Measurements from ENCODE around the gene P2RX1.

The P2RX1 gene

GRCh38 chr17:3905017-3905520 lies 11.2 kb downstream of the P2RX1 start:
- no peak for DNase-seq (ENCODE audit: low read depth in 2 of 2)

- no peak for DNase-seq (ENCODE audit: low read depth in 2 of 2)
Measured at GRCh38 chr17:3904501-3904900, 11.8 kb downstream of the P2RX1 start.

GRCh38 chr17:3903881-3904290 lies 12.4 kb downstream of the P2RX1 start:
- DNase-seq (ENCODE audit: low read depth in 2 of 2) = no peak

GRCh38 chr17:3903051-3903825 lies 13.0 kb downstream of the P2RX1 start:
- DNase-seq (ENCODE audit: low read depth in 2 of 2) = no peak

GRCh38 chr17:3900646-3901045 lies 15.6 kb downstream of the P2RX1 start:
- DNase-seq (ENCODE audit: low read depth in 2 of 2) = no peak

GRCh38 chr17:3897731-3898130 lies 18.5 kb downstream of the P2RX1 start:
- no peak for DNase-seq (ENCODE audit: low read depth in 2 of 2)

- no peak for DNase-seq (ENCODE audit: low read depth in 2 of 2)
Measured at GRCh38 chr17:3896968-3897235, 19.4 kb downstream of the P2RX1 start.

GRCh38 chr17:3896108-3896967 lies 19.9 kb downstream of the P2RX1 start:
- no peak for DNase-seq (ENCODE audit: low read depth in 2 of 2)

GRCh38 chr17:3895354-3895753 lies 20.9 kb downstream of the P2RX1 start:
- DNase-seq (ENCODE audit: low read depth in 2 of 2) = no peak

GRCh38 chr17:3894911-3895343 lies 21.3 kb downstream of the P2RX1 start:
- DNase-seq (ENCODE audit: low read depth in 2 of 2) = no peak

- no peak for DNase-seq (ENCODE audit: low read depth in 2 of 2)
Measured at GRCh38 chr17:3894188-3894587, 22.1 kb downstream of the P2RX1 start.

GRCh38 chr17:3893720-3894116 lies 22.5 kb downstream of the P2RX1 start:
- no peak for DNase-seq (ENCODE audit: low read depth in 2 of 2)

- peak; percentile 75 to 80 for DNase-seq (ENCODE audit: low read depth in 2 of 2)
Measured at GRCh38 chr17:3893003-3893719, 23.1 kb downstream of the P2RX1 start, which contains the start of gene CAMKK1. CAMKK1 (minus strand) TSS chr17:3893053; CDS start chr17:3885687, 7,366 bp downstream.

- DNase-seq (ENCODE audit: low read depth in 2 of 2) = peak; percentile 44 to 47
Measured at GRCh38 chr17:3892095-3892998, 23.9 kb downstream of the P2RX1 start.

GRCh38 chr17:3891626-3892094 lies 24.6 kb downstream of the P2RX1 start:
- DNase-seq (ENCODE audit: low read depth in 2 of 2) = no peak

- DNase-seq (ENCODE audit: low read depth in 2 of 2) = no peak
Measured at GRCh38 chr17:3890878-3891219, 25.4 kb downstream of the P2RX1 start.

- no peak for DNase-seq (ENCODE audit: low read depth in 2 of 2)
Measured at GRCh38 chr17:3890082-3890877, 26.0 kb downstream of the P2RX1 start.

- no peak for DNase-seq (ENCODE audit: low read depth in 2 of 2)
Measured at GRCh38 chr17:3889325-3890012, 26.8 kb downstream of the P2RX1 start.

GRCh38 chr17:3888343-3889171 lies 27.7 kb downstream of the P2RX1 start:
- no peak for DNase-seq (ENCODE audit: low read depth in 2 of 2)
